Neural crest cell (in vitro differentiated cells): ENCODE measurements around the gene NSG2. TPM values are rescaled to one million over a fixed set of nuclear protein-coding genes. Genes with fewer than 3 reads are reported as not detected.

Source experiments
- DNase-seq: peaks from one replicate; pipeline ENCODE4 v3.0.0; 2021; ENCODE audit warnings: low read depth, mixed read lengths, low spot score
- H3K27ac Mint-ChIP-seq: one replicate; pipeline ENCODE4 v1.8.0; 2021; ENCODE audit warnings: mild to moderate bottlenecking, mixed read lengths; ENCODE audit not compliant: unreplicated experiment
- H3K27me3 Mint-ChIP-seq: 2 replicates; pipeline ENCODE4 v1.8.0; 2021; ENCODE audit warnings: low read depth, mild to moderate bottlenecking, mixed read lengths
- H3K36me3 Mint-ChIP-seq: 2 replicates; pipeline ENCODE4 v1.8.0; 2021; ENCODE audit warnings: low read depth, mild to moderate bottlenecking, mixed read lengths
- H3K4me1 Mint-ChIP-seq: 2 replicates; pipeline ENCODE4 v1.8.0; 2021; ENCODE audit warnings: mixed read lengths
- H3K4me3 Mint-ChIP-seq: one replicate; pipeline ENCODE4 v1.8.0; 2021; ENCODE audit warnings: mild to moderate bottlenecking, mixed read lengths
- H3K9me3 Mint-ChIP-seq: 2 replicates; pipeline ENCODE4 v1.8.0; 2021; ENCODE audit warnings: mixed read lengths
- total RNA-seq: library from RNA; stranded (reverse); gene quantifications from 2 replicates; pipeline ENCODE4 v1.2.1, GENCODE V29; 2021
- TF ChIP-seq, protein P1 (sequence below): fragments of 200-600 bp; sonication (generic); conservative IDR thresholded peaks from 2 replicates; pipeline ENCODE4 v1.5.0; 2021; ENCODE audit warnings: antibody characterized with exemption, mild to moderate bottlenecking

The NSG2 gene
- total RNA-seq, 1 donor from 2014 or later: 4.0 TPM

GRCh38 chr5:174093123-174093522 is 47.6 kb downstream of the NSG2 start:
- no peak overlapping the region for H3K4me3 Mint-ChIP-seq
- no peaks in the 10 kb centered on the region for H3K9me3 Mint-ChIP-seq
- H3K4me1 Mint-ChIP-seq: no peaks in the 10 kb centered on the region
- H3K27ac Mint-ChIP-seq: no peak overlapping the region
- peaks cover 14% of the 10 kb centered on the region for H3K27me3 Mint-ChIP-seq
- H3K36me3 Mint-ChIP-seq: no peaks in the 10 kb centered on the region
- DNase-seq: no peak
- TF ChIP-seq, protein P1, sequence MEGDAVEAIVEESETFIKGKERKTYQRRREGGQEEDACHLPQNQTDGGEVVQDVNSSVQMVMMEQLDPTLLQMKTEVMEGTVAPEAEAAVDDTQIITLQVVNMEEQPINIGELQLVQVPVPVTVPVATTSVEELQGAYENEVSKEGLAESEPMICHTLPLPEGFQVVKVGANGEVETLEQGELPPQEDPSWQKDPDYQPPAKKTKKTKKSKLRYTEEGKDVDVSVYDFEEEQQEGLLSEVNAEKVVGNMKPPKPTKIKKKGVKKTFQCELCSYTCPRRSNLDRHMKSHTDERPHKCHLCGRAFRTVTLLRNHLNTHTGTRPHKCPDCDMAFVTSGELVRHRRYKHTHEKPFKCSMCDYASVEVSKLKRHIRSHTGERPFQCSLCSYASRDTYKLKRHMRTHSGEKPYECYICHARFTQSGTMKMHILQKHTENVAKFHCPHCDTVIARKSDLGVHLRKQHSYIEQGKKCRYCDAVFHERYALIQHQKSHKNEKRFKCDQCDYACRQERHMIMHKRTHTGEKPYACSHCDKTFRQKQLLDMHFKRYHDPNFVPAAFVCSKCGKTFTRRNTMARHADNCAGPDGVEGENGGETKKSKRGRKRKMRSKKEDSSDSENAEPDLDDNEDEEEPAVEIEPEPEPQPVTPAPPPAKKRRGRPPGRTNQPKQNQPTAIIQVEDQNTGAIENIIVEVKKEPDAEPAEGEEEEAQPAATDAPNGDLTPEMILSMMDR: no peak

GRCh38 chr5:174094857-174095606 is 49.5 kb downstream of the NSG2 start:
- DNase-seq: no peak
- H3K4me3 Mint-ChIP-seq: no peak overlapping the region

DNA sequence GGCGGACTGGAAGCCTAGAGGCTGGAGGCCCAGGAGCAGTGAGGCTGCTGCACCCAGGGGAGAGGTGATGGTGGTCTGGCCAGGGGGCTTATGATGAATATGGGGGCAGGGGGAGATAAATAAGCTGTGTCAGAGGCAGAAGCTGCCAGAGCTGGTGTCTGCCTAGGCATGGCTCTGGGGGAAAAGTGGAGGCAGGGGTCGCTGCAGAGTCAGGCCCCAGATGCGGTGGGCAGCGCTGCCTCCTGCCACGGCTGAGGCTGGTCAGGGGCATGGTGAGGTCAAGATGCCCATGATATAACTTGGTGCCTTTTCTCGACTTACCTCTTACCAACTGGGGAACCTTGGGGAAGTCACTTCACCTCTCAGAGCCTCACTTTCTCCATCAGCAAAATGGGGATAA is 51.1 kb downstream of the NSG2 start:
- Mint-ChIP-seq H3K4me3 (no peak overlapping the region), H3K36me3 (no peaks in the 10 kb centered on the region), H3K27me3 (peaks cover 2% of the 10 kb centered on the region), H3K9me3 (no peaks in the 10 kb centered on the region), H3K27ac (no peak overlapping the region), H3K4me1 (no peaks in the 10 kb centered on the region)
- DNase-seq: no peak
- TF ChIP-seq, protein P1: no peak

More at GRCh38 chr5:174094857-174095606, 49.5 kb downstream of the NSG2 start:
- TF ChIP-seq, protein P1: no peak
- H3K27ac Mint-ChIP-seq: no peak overlapping the region
- peaks cover 6% of the 10 kb centered on the region for H3K27me3 Mint-ChIP-seq
- H3K36me3 Mint-ChIP-seq: no peaks in the 10 kb centered on the region
- H3K9me3 Mint-ChIP-seq: no peaks in the 10 kb centered on the region
- H3K4me1 Mint-ChIP-seq: no peaks in the 10 kb centered on the region

DNA sequence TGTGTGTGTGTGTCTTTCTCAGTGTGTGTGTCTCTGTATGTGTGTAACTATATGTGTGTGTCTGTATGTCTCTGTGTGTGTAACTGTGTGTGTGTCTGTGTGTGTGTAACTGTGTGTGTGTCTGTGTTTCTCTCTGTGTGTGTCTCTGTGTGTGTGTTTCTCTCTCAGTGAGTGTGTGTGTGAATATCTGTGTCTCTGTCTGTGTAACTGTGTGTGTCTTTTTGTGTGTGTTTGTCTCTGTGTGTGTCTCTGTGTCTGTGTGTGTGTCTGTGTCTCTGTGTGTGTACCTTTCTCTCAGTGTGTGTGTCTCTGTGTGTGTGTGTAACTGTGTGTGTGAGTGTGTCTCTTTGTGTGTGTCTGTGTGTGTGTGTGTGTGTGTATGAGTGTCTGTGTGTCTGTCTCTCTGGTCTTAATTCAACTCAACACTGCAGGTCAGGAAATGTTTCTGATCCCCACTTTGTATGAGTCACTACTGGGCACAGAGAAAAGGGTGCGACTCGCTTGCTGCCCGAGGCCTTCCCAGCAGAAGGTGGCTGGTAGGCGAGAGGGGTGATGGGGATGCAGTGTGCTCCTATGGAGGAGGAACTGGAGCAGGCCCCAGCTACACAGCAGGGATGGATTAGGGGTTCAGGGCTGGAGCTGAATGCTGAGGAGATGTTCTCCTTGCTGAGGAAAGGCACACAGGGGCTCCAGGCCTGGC is 52.1 kb downstream of the NSG2 start:
- Mint-ChIP-seq H3K27me3 (no peaks in the 10 kb centered on the region), H3K4me1 (no peaks in the 10 kb centered on the region), H3K36me3 (no peaks in the 10 kb centered on the region), H3K4me3 (no peak overlapping the region), H3K27ac (no peak overlapping the region), H3K9me3 (no peaks in the 10 kb centered on the region)
- TF ChIP-seq, protein P1: no peak
- no peak for DNase-seq

DNA sequence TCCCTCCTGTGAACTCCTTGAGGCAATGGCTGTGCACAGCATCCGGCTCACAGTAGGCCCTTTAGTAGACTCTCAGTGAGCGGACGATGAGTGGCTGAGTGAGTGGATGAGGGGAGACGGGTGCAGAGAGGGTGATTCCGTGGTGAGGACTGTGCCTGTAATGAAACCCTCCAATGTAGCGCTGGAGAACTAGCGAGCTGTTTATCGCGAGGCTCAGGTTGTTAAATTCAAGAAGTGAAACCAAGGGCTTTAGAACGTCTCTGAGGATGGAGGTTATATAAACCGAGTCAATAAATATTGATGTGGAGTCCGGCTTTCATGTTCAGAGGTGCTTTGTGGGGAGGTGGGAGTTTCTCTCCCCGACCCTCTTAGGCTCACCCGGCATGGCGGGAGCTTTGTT is 53.2 kb downstream of the NSG2 start:
- no peaks in the 10 kb centered on the region for H3K27me3 Mint-ChIP-seq
- TF ChIP-seq, protein P1: no peak
- H3K27ac Mint-ChIP-seq: no peak overlapping the region
- H3K4me3 Mint-ChIP-seq: no peak overlapping the region
- no peak for DNase-seq
- H3K4me1 Mint-ChIP-seq: no peaks in the 10 kb centered on the region
- H3K36me3 Mint-ChIP-seq: no peaks in the 10 kb centered on the region
- H3K9me3 Mint-ChIP-seq: no peaks in the 10 kb centered on the region
